LNCaP clone FGC (cell line): ENCODE results near the gene PMPCA.

ENCODE experiments used
- DNase-seq: peaks from one replicate; pipeline ENCODE4 v3.0.0-alpha.2; 2011; ENCODE audit warnings: low read depth
- H3K4me3 ChIP-seq: 2 replicates; pipeline ENCODE4 v1.5.1; 2011; ENCODE audit warnings: mild to moderate bottlenecking, low read depth, low read length, control low read depth
- TF ChIP-seq, protein P1 (sequence below): IDR thresholded peaks from 2 replicates; pipeline ENCODE4 v1.5.1; 2012; ENCODE audit warnings: mild to moderate bottlenecking; ENCODE audit not compliant: control insufficient read depth, insufficient read depth; ENCODE audit errors: extremely low read depth

PMPCA gene

DNA sequence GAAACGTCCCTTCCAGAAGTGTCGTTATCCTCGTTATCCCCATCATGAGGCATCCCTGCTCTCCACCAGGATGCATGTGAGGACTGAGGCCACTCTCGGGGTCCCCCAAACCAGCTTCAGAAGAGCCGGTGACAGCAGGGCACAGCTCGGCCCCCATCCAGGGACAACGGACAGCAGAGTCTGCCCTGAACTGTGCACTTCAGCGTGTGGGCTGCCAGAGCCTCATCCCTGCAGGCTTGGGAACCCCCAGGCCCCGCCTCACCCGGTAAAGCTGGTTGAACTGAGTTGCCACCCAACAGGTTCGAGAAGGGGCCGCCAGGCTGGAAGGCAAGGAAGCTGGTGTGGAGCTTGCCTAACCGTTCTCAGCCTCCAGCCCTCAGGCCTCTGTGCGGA, 36.3 kb upstream of the PMPCA start:
- H3K4me3 ChIP-seq = no peak overlapping the region
- no peak for DNase-seq
- TF ChIP-seq, protein P1, sequence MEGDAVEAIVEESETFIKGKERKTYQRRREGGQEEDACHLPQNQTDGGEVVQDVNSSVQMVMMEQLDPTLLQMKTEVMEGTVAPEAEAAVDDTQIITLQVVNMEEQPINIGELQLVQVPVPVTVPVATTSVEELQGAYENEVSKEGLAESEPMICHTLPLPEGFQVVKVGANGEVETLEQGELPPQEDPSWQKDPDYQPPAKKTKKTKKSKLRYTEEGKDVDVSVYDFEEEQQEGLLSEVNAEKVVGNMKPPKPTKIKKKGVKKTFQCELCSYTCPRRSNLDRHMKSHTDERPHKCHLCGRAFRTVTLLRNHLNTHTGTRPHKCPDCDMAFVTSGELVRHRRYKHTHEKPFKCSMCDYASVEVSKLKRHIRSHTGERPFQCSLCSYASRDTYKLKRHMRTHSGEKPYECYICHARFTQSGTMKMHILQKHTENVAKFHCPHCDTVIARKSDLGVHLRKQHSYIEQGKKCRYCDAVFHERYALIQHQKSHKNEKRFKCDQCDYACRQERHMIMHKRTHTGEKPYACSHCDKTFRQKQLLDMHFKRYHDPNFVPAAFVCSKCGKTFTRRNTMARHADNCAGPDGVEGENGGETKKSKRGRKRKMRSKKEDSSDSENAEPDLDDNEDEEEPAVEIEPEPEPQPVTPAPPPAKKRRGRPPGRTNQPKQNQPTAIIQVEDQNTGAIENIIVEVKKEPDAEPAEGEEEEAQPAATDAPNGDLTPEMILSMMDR = no peak

DNA sequence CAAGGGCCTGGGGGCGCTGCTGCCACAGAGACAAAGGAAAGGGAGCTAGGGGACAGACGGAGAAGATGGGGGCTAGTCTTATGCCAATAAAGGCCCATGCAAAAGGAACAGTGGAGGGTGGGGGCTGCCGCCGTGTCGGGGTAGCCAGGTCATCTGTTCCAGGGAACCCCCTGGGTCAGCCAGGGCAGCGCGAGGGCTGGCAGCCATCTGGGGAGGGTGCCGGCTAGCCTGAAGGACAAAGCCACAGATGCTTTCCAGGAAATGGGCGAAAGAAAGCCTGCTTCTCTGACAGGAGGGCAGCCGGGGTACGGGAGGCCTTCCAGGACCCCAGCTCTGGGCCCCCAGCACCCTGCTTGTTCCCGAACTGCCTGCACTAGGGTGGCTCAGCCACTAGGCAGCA, 35.4 kb upstream of the PMPCA start:
- H3K4me3 ChIP-seq = no peak overlapping the region
- DNase-seq = no peak
- TF ChIP-seq, protein P1 = no peak

DNA sequence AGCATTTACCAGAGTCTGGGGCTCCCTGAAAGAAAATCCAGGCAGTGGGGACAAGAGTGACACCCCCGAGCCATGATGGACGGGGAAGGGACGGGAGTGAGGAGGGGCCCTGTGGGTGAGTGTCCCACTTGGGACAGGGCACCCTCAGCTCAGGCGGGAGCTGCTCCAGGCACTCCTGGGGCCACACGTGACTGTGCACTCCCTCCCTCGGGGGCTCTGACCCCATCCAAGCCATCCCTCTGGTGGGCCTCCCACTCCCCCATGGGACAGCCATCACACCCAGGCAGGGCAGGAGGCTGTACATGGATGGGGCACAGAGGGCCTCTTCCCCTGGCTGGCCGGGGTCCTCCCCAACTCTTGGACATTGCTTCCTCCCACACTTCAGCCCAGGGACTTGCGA, 34.0 kb upstream of the PMPCA start:
- H3K4me3 ChIP-seq = no peak overlapping the region
- TF ChIP-seq, protein P1 = no peak
- no peak for DNase-seq

DNA sequence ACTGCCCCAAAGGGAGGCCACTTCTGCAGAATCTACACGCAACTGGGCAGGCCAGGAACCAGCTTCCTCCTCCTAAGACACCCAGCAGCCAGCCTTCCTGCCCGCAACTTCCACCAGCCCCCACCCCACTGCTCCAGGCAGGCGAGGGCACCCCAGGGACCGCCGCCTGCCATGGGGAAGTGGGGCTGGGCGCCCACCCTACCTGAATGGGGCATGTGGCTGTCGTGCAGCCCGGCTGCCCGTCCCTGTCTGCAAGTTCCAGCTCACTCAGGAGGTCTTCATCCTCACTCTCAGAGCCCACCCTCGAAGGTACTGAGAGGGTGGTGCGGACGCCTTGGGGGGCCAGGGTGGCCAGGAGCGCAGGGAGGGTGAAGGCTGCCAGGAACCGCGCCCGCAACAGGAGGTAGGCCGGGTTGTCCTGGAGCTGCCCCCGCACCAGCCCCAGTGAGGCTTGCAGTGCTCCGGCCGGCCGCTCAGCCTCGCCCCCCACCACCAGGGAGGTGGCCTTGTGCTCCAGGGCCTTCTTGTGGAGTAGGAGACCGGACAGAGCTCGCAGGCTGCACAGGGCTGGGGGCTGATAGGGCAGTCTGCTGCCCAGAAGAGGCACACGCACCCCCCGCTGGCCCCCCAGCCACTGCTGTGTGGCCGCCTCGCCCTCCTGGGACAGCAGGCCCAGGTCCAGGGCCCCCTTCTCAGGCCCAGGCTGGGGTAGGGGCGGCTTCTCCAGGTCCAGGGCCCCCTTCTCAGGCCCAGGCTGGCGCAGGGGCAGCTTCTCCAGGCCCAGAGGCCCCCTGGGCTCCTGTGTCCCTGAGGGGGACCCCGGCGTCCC, 32.9 kb upstream of the PMPCA start:
- TF ChIP-seq, protein P1 = no peak
- DNase-seq = no peak
- no peak overlapping the region for H3K4me3 ChIP-seq

DNA sequence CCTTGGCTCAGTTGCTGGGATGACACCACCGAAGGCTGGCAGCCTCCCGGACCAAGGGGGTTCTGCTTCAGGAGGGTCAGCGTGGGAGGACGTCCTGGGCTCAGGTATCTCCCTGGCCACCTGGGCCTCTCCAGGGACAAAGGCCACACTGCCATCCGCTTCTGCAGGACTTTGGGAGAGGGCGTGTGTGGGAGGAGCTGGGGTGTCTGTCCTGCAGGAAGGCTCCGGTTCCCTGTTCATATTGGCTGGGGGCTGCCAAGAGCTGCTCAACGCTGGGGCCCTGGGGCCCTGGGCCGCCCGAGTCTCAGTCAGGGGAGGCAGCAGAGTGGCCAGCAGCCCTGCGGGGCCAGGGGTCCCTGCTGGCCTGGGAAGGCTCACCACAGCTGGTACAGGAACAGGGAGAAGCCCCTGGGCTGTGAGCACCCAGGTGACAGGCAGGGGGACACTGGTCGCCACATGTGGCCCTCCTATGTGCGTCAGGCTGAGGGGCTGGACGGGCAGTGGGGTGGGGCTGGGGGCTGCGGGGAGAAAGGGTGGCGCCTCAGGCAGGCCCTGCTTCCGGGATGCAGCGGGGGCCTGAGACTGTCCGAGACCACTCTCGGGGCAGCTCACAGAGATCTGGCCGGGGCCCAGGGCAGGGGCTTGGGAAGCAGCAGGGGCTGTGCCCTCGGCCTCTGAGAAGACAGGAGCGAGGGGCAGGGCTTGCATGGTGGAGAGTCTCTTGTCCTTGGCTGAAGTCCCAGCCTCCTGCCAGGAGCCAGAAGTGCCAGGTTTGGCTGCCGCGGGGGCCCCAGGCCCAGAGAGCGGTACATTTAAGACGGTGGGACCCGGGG, 32.1 kb upstream of the PMPCA start:
- no peak overlapping the region for H3K4me3 ChIP-seq
- TF ChIP-seq, protein P1 = no peak
- DNase-seq = no peak

DNA sequence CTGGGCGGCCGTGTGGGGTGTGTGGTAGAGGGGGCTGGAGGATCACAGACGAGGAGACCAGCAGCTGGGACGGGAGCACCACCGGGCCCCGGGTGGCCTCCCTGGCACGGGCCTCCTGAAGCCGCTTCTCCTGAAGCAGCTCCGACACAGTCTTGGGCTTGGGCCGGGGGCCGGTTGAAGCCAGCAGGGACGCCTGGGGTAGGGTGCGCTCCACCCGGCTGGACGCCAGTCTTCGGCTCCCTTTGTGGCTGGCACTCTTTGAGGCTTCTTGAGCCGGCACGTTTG, 31.5 kb upstream of the PMPCA start:
- H3K4me3 ChIP-seq = no peak overlapping the region
- TF ChIP-seq, protein P1 = no peak
- DNase-seq = no peak
